Measurements from ENCODE around the gene DGKI. TPM values are rescaled to one million over a fixed set of nuclear protein-coding genes. Genes with fewer than 3 reads are reported as not detected.

Gene DGKI
- total RNA-seq, 1 experiment from 2014 or later: 0.41 TPM

- no peaks in the 10 kb centered on the region for H4K20me1 ChIP-seq (ENCODE audit: insufficient read depth)
- H3K4me2 ChIP-seq: no peak overlapping the region
- no peaks in the 10 kb centered on the region for H3K79me2 ChIP-seq (ENCODE audit: low read depth)
- BruUV-seq (replicated peaks): no TSS peak
- H3K27ac ChIP-seq: no peak overlapping the region
- ChIA-PET POLR2A (ENCODE audit: unreplicated experiment) (no interaction called here), CTCF (no interaction called here)
- no peaks in the 10 kb centered on the region for H3F3A ChIP-seq (ENCODE audit: insufficient read depth, low read depth)
- no peak overlapping the region for H3K4me3 ChIP-seq
- intact Hi-C loops (cut with micrococcal nuclease; ENCODE audit: unreplicated experiment): no loop called here
- no peaks in the 10 kb centered on the region for H3K4me1 ChIP-seq (replicated peaks; ENCODE audit: insufficient read depth)
- H3K9me2 ChIP-seq (ENCODE audit: insufficient read depth): no peaks in the 10 kb centered on the region
- H3K9me3 ChIP-seq (ENCODE audit: insufficient read depth, low read depth): no peaks in the 10 kb centered on the region
- no peak overlapping the region for H2AFZ ChIP-seq
- TF ChIP-seq CTCF (conservative IDR thresholded peaks at IDR 0.05) (no peak), EZH2 (IDR thresholded peaks at IDR 0.05; ENCODE audit: low read depth) (no peak)
- no peaks in the 10 kb centered on the region for H3K27me3 ChIP-seq (ENCODE audit: insufficient read depth, low read depth)
- no peaks in the 10 kb centered on the region for H3K36me3 ChIP-seq (ENCODE audit: low read depth)
- no peak for DNase-seq
Measured at GRCh38 chr7:137531671-137532070, 315.1 kb downstream of the DGKI start.

DNA sequence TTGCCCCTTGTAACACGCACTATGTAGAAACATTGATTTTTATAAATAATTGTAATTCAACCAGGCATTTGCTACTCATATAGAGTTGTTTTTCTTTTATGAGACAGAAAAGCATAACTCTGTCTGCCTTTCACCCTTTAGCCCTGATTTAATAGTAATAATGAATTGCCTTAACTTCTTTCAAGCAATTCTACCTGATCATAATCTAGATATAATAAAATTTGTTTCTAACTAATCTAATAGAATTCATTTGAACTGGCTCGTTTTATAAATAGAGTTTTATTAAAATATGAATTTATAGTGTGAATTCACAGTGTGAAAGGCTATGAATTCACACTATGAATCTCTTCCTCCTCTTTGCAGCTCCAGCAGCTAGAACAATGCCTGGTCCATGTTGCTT is 319.1 kb downstream of the DGKI start:
- no peaks in the 10 kb centered on the region for H3K9me3 ChIP-seq (ENCODE audit: insufficient read depth, low read depth)
- H4K20me1 ChIP-seq (ENCODE audit: insufficient read depth): no peaks in the 10 kb centered on the region
- POLR2A ChIA-PET (ENCODE audit: unreplicated experiment): no interaction called here
- no peak for DNase-seq
- TF ChIP-seq EZH2 (IDR thresholded peaks at IDR 0.05; ENCODE audit: low read depth) (no peak), CTCF (conservative IDR thresholded peaks at IDR 0.05) (no peak)
- H2AFZ ChIP-seq: no peak overlapping the region
- CTCF ChIA-PET: no interaction called here
- H3K9me2 ChIP-seq (ENCODE audit: insufficient read depth): no peaks in the 10 kb centered on the region
- H3K4me3 ChIP-seq: no peak overlapping the region
- H3K4me2 ChIP-seq: no peak overlapping the region
- H3K4me1 ChIP-seq (replicated peaks; ENCODE audit: insufficient read depth): no peaks in the 10 kb centered on the region
- intact Hi-C loops (cut with micrococcal nuclease; ENCODE audit: unreplicated experiment): no loop called here
- no peaks in the 10 kb centered on the region for H3K36me3 ChIP-seq (ENCODE audit: low read depth)
- BruUV-seq (replicated peaks): no TSS peak
- H3K27me3 ChIP-seq (ENCODE audit: insufficient read depth, low read depth): 0 out of 2 replicates have a peak, but pooled peaks cover 4% of the 10 kb centered on the region
- H3K27ac ChIP-seq: no peak overlapping the region
- H3K79me2 ChIP-seq (ENCODE audit: low read depth): no peaks in the 10 kb centered on the region
- H3F3A ChIP-seq (ENCODE audit: insufficient read depth, low read depth): no peaks in the 10 kb centered on the region

DNA sequence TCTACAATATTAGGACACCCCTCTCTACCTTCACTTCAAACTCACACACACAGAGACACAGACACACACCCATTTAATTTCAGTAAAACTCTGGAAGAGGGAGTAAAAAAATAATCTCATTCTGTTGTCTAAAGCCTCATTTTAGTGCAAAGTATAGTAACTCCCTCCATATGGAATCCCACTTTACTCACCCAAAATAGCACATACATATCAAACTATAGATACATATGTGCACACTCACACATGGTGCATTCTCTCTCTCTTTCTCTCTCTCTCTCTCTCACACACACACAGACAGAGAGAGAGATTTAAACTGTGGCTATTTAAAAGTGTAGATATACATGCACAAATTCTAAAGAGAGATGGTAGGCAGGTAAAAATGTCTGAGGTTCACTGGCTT is 323.6 kb downstream of the DGKI start:
- Histone ChIP-seq H3K4me3 (no peak overlapping the region), H3K4me2 (no peak overlapping the region), H3K27me3 (ENCODE audit: insufficient read depth, low read depth) (0 out of 2 replicates have a peak, but pooled peaks cover 4% of the 10 kb centered on the region), H3K79me2 (ENCODE audit: low read depth) (no peaks in the 10 kb centered on the region), H3K36me3 (ENCODE audit: low read depth) (no peaks in the 10 kb centered on the region), H4K20me1 (ENCODE audit: insufficient read depth) (no peaks in the 10 kb centered on the region), H3K9me3 (ENCODE audit: insufficient read depth, low read depth) (no peaks in the 10 kb centered on the region), H3F3A (ENCODE audit: insufficient read depth, low read depth) (no peaks in the 10 kb centered on the region), H2AFZ (no peak overlapping the region), H3K9me2 (ENCODE audit: insufficient read depth) (no peaks in the 10 kb centered on the region), H3K27ac (no peak overlapping the region), H3K4me1 (replicated peaks; ENCODE audit: insufficient read depth) (no peaks in the 10 kb centered on the region)
- ChIA-PET POLR2A (ENCODE audit: unreplicated experiment) (no interaction called here), CTCF (no interaction called here)
- intact Hi-C loops (cut with micrococcal nuclease; ENCODE audit: unreplicated experiment): no loop called here
- no peak for DNase-seq
- no TSS peak for BruUV-seq (replicated peaks)
- TF ChIP-seq CTCF (conservative IDR thresholded peaks at IDR 0.05): no peak
- no peak for TF ChIP-seq EZH2 (IDR thresholded peaks at IDR 0.05; ENCODE audit: low read depth)
